Breast epithelium (tissue), 4 donors: ENCODE results near the gene FAM98C. TPM values are rescaled to one million over a fixed set of nuclear protein-coding genes. Genes with fewer than 3 reads are reported as not detected.

ENCODE experiments used
- DNase-seq, 2 donors: peaks; one replicate each; pipeline ENCODE4 v3.0.0-alpha.2; 2019; ENCODE audit warnings: low spot score in 2 of 2
- H3K27ac ChIP-seq, 2 donors: fragments of 200-600 bp; sonication (generic) in 1 of 2; one replicate each; pipeline ENCODE4 v1.5.1; 2016 to 2019; ENCODE audit warnings: mild to moderate bottlenecking in 1 of 2
- H3K27me3 ChIP-seq, 2 donors: fragments of 200-600 bp; sonication (generic) in 1 of 2; one replicate each; pipeline versions ENCODE4 v1.5.1 to v1.6.0; 2017 to 2019; ENCODE audit warnings: control low read depth in 1 of 2, mild to moderate bottlenecking in 1 of 2
- H3K36me3 ChIP-seq: fragments of 200-600 bp; one replicate; pipeline ENCODE4 v1.5.1; 2019
- H3K4me1 ChIP-seq, 2 donors: fragments of 200-600 bp; sonication (generic); one replicate each; pipeline ENCODE4 v1.5.1; 2016 to 2019; ENCODE audit warnings: control low read depth in 1 of 2
- H3K4me3 ChIP-seq, 3 donors: fragments of 200-600 bp; sonication (generic); 1 replicate in 2 of 3; 2 replicates in 1 of 3; pipeline ENCODE4 v1.5.1; 2016 to 2019; ENCODE audit warnings: mild to moderate bottlenecking in 3 of 3, moderate library complexity in 2 of 3
- H3K9me3 ChIP-seq, 2 donors: fragments of 200-600 bp; sonication (generic) in 1 of 2; one replicate each; pipeline ENCODE4 v1.5.1; 2016 to 2019; ENCODE audit warnings: control low read depth in 1 of 2
- CTCF ChIP-seq, 3 donors: fragments of 450-650 bp; IDR thresholded peaks; one replicate each; pipeline ENCODE4 v1.5.1; 2016 to 2017; ENCODE audit warnings: antibody characterized with exemption in 3 of 3, mild to moderate bottlenecking in 3 of 3, moderate library complexity in 3 of 3
- POLR2A ChIP-seq: fragments of 450-650 bp; IDR thresholded peaks from one replicate; pipeline ENCODE4 v1.6.1; 2016; ENCODE audit warnings: antibody characterized with exemption, mild to moderate bottlenecking, moderate library complexity
- POLR2AphosphoS5 ChIP-seq, 3 donors: sonication (generic); formaldehyde crosslinking; IDR thresholded peaks; one replicate each; pipeline ENCODE4 v1.6.1; 2017; ENCODE audit warnings: antibody characterized with exemption in 3 of 3
- intact Hi-C: fragments of 100-400 bp; cut with DNase I; formaldehyde crosslinking; loops from one replicate; pipeline ENCODE4 v1.15.1; 2023; ENCODE audit warnings: low total_unique reads
- total RNA-seq, 3 donors: library from RNA; depleted of rRNA; stranded (reverse); fragments of >200 nt; gene quantifications; one replicate each; pipeline ENCODE4 v1.1.0, GENCODE V29; 2016

FAM98C gene
- total RNA-seq, 3 donors from 2014 or later: 21.1 to 32.6 (median 22.9) TPM

- no peak for DNase-seq
- no peak overlapping the region for H3K27ac ChIP-seq
- no peak overlapping the region for H3K4me3 ChIP-seq
- H3K9me3 ChIP-seq: no peaks in the 10 kb centered on the region
- no peaks in the 10 kb centered on the region for H3K4me1 ChIP-seq
- no peak for TF ChIP-seq POLR2AphosphoS5 (IDR thresholded peaks at IDR 0.05)
- TF ChIP-seq CTCF (IDR thresholded peaks at IDR 0.05): no peak
- no peak for TF ChIP-seq POLR2A
- H3K27me3 ChIP-seq: peaks cover 0 to 3% of the 10 kb centered on the region in 2 donors
- H3K36me3 ChIP-seq: no peaks in the 10 kb centered on the region
- intact Hi-C loops: no loop called here
Measured at GRCh38 chr19:38442736-38443135, 39.8 kb downstream of the FAM98C start.

GRCh38 chr19:38443458-38443999 is 40.6 kb downstream of the FAM98C start:
- no peak overlapping the region for H3K27ac ChIP-seq
- DNase-seq: no peak
- no peaks in the 10 kb centered on the region for H3K9me3 ChIP-seq
- H3K4me3 ChIP-seq: no peak overlapping the region
- H3K36me3 ChIP-seq: no peaks in the 10 kb centered on the region
- no peak for TF ChIP-seq POLR2A
- no peak for TF ChIP-seq CTCF (IDR thresholded peaks at IDR 0.05)
- intact Hi-C loops: no loop called here
- H3K27me3 ChIP-seq: peaks cover 0 to 3% of the 10 kb centered on the region in 2 donors
- no peaks in the 10 kb centered on the region for H3K4me1 ChIP-seq

GRCh38 chr19:38444026-38444425 is 41.1 kb downstream of the FAM98C start:
- peaks cover 0 to 3% of the 10 kb centered on the region in 2 donors for H3K27me3 ChIP-seq
- no peaks in the 10 kb centered on the region for H3K4me1 ChIP-seq
- H3K27ac ChIP-seq: no peak overlapping the region
- DNase-seq: no peak
- no peaks in the 10 kb centered on the region for H3K36me3 ChIP-seq
- TF ChIP-seq POLR2AphosphoS5 (IDR thresholded peaks at IDR 0.05) (no peak), CTCF (IDR thresholded peaks at IDR 0.05) (no peak), POLR2A (no peak)
- no peak overlapping the region for H3K4me3 ChIP-seq
- H3K9me3 ChIP-seq: no peaks in the 10 kb centered on the region
- intact Hi-C loops: no loop called here

- Histone ChIP-seq H3K9me3 (no peaks in the 10 kb centered on the region), H3K4me3 (no peak overlapping the region), H3K4me1 (no peaks in the 10 kb centered on the region), H3K27me3 (peaks cover 0 to 3% of the 10 kb centered on the region in 2 donors), H3K36me3 (no peaks in the 10 kb centered on the region), H3K27ac (no peak overlapping the region)
- TF ChIP-seq POLR2AphosphoS5 (IDR thresholded peaks at IDR 0.05) (no peak), POLR2A (no peak), CTCF (IDR thresholded peaks at IDR 0.05) (no peak)
- DNase-seq: no peak
- intact Hi-C loops: no loop called here
Measured at GRCh38 chr19:38445362-38445761, 42.5 kb downstream of the FAM98C start.

- intact Hi-C loops: no loop called here
- TF ChIP-seq POLR2AphosphoS5 (IDR thresholded peaks at IDR 0.05) (no peak), POLR2A (no peak), CTCF (IDR thresholded peaks at IDR 0.05) (no peak)
- H3K36me3 ChIP-seq: no peaks in the 10 kb centered on the region
Measured at GRCh38 chr19:38448225-38448624, 45.3 kb downstream of the FAM98C start.

More at GRCh38 chr19:38448225-38448624, 45.3 kb downstream of the FAM98C start:
- H3K27ac ChIP-seq: no peak overlapping the region
- no peaks in the 10 kb centered on the region for H3K27me3 ChIP-seq
- H3K4me1 ChIP-seq: no peaks in the 10 kb centered on the region
- H3K4me3 ChIP-seq: no peak overlapping the region
- no peak for DNase-seq
- H3K9me3 ChIP-seq: no peaks in the 10 kb centered on the region
